GM12878 (cell line): ENCODE measurements around the gene RUVBL2. TPM values are rescaled to one million over a fixed set of nuclear protein-coding genes. Genes with fewer than 3 reads are reported as not detected.
A peak's percentile ranks its signal among the peaks of the same experiment; 100 is the strongest.

Source experiments
- ATAC-seq: fragments of 200-7000 bp; cut with Tn5 transposase; 3 replicates; pipeline ENCODE4 v1.9.1; 2020; ENCODE audit warnings: mild to moderate bottlenecking, moderate library complexity
- BruUV-seq: library from RNA; stranded (reverse); fragments of 400-500 nt; replicated peaks from 2 replicates; lab custom pipeline; 2021; lab: Mats Ljungman, UMichigan
- CTCF ChIA-PET: fragments of 300-600 bp; sonication (Branson Sonifier 250); formaldehyde crosslinking; extraction: SDS; loops from one replicate; lab custom pipeline; 2021; ENCODE audit warnings: inconsistent platforms; lab: Yijun Ruan, JAX
- POLR2A ChIA-PET: fragments of 350-600 bp; formaldehyde crosslinking; extraction: SDS; loops from one replicate; lab custom pipeline; 2021; ENCODE audit warnings: inconsistent platforms; lab: Charles Lee
- RAD21 ChIA-PET: fragments of 300-600 bp; sonication (Branson Sonifier 250); formaldehyde crosslinking; loops from one replicate; lab custom pipeline; 2023; ENCODE audit warnings: antibody characterized with exemption; ENCODE audit not compliant: unreplicated experiment; lab: Charles Lee
- SMC1A ChIA-PET: fragments of 300-600 bp; sonication (Branson Sonifier 250); formaldehyde crosslinking; loops from one replicate; lab custom pipeline; 2023; ENCODE audit not compliant: unreplicated experiment, uncharacterized antibody; lab: Charles Lee
- DNase-seq: peaks from one replicate; pipeline ENCODE4 v3.0.0-alpha.2; 2011; ENCODE audit warnings: low read depth, low spot score
- FAIRE-seq: peaks from 3 replicates; lab custom pipeline; 2011; peaks lifted over from hg19 to GRCh38; lab: Jason Lieb, UNC
- H2AFZ ChIP-seq: 2 replicates; pipeline ENCODE4 v1.6.0; 2011; ENCODE audit warnings: low read depth, low read length, control low read depth; ENCODE audit not compliant: control insufficient read depth
- H3K27ac ChIP-seq: 2 replicates; pipeline ENCODE4 v1.5.1; 2011; ENCODE audit warnings: control low read depth; ENCODE audit not compliant: control insufficient read depth, insufficient read depth
- H3K27me3 ChIP-seq, 2 experiments: replicated peaks in 1 of 2; 2 replicates each; pipeline versions ENCODE4 v1.6.0 to v1.6.1; 2011; ENCODE audit warnings: low read length in 1 of 2; ENCODE audit not compliant: control insufficient read depth in 2 of 2, insufficient read depth in 2 of 2
- H3K36me3 ChIP-seq, 2 experiments: 2 replicates each; pipeline ENCODE4 v1.5.1; 2011; ENCODE audit warnings: low read length in 1 of 2; ENCODE audit not compliant: control insufficient read depth in 2 of 2, insufficient read depth in 2 of 2
- H3K4me1 ChIP-seq: 2 replicates; pipeline ENCODE4 v1.6.1; 2011; ENCODE audit warnings: mild to moderate bottlenecking, low read length, moderate library complexity, mixed read lengths; ENCODE audit not compliant: control insufficient read depth, insufficient read depth
- H3K4me2 ChIP-seq: 2 replicates; pipeline ENCODE4 v1.6.0; 2011; ENCODE audit warnings: control low read depth; ENCODE audit not compliant: control insufficient read depth, insufficient read depth
- H3K4me3 ChIP-seq: fragments of 200-600 bp; sonication (generic); 2 replicates; pipeline ENCODE4 v1.5.1; 2016
- H3K79me2 ChIP-seq: 2 replicates; pipeline ENCODE4 v1.6.0; 2011; ENCODE audit warnings: low read length; ENCODE audit not compliant: control insufficient read depth, insufficient read depth
- H3K9ac ChIP-seq: 2 replicates; pipeline ENCODE4 v1.8.0; 2011; ENCODE audit warnings: low read length, control low read depth, mixed read lengths; ENCODE audit not compliant: control insufficient read depth, insufficient read depth
- H3K9me3 ChIP-seq: replicated peaks from 3 replicates; pipeline ENCODE4 v1.5.1; 2011; ENCODE audit warnings: mild to moderate bottlenecking, low read length; ENCODE audit not compliant: control insufficient read depth, insufficient read depth
- H4K20me1 ChIP-seq: 2 replicates; pipeline ENCODE4 v1.6.0; 2011; ENCODE audit not compliant: control insufficient read depth, insufficient read depth
- ATF7 ChIP-seq: fragments of 450-650 bp; IDR thresholded peaks from 2 replicates; pipeline ENCODE4 v1.6.1; 2016; ENCODE audit warnings: low read depth, mild to moderate bottlenecking
- BHLHE40 ChIP-seq, 2 experiments: fragments of 450-650 bp in 1 of 2; IDR thresholded peaks; 2 replicates each; pipeline ENCODE4 v1.6.1; 2011 to 2017; ENCODE audit warnings: low read depth in 2 of 2, borderline replicate concordance in 1 of 2, improper control_type of control experiment in 1 of 2, low read length in 1 of 2, mild to moderate bottlenecking in 1 of 2
- FOS ChIP-seq: IDR thresholded peaks from 3 replicates; pipeline ENCODE4 v1.6.1; 2011; ENCODE audit warnings: borderline replicate concordance; ENCODE audit not compliant: insufficient read length; ENCODE audit errors: extremely low read depth
- POU2F2 ChIP-seq: IDR thresholded peaks from 3 replicates; pipeline ENCODE4 v1.6.1; 2011; ENCODE audit warnings: low read depth, mild to moderate bottlenecking, low read length, borderline replicate concordance
- RFX5 ChIP-seq: IDR thresholded peaks from 2 replicates; pipeline ENCODE4 v1.6.1; 2011; ENCODE audit warnings: low read depth, low read length, improper control_type of control experiment
- SRF ChIP-seq, 2 experiments: IDR thresholded peaks; 2 replicates each; pipeline ENCODE4 v1.6.1; 2011; ENCODE audit warnings: low read depth in 2 of 2, low read length in 2 of 2, mild to moderate bottlenecking in 1 of 2, moderate library complexity in 1 of 2
- STAT1 ChIP-seq: fragments of 450-650 bp; conservative IDR thresholded peaks from 2 replicates; pipeline ENCODE4 v1.6.1; 2014; ENCODE audit warnings: antibody characterized with exemption, mild to moderate bottlenecking
- TARDBP ChIP-seq: IDR thresholded peaks from 2 replicates; pipeline ENCODE4 v1.6.1; 2016; ENCODE audit warnings: borderline replicate concordance
- TBL1XR1 ChIP-seq: IDR thresholded peaks from 2 replicates; pipeline ENCODE4 v1.6.1; 2012; ENCODE audit warnings: low read depth, low read length, improper control_type of control experiment
- TCF12 ChIP-seq: IDR thresholded peaks from 2 replicates; pipeline ENCODE4 v1.6.1; 2011; ENCODE audit warnings: low read depth, mild to moderate bottlenecking, low read length
- WGBS: methylation state at CpG from one replicate; pipeline ENCODE4 v1.1.6; 2016; ENCODE audit warnings: low lambda C conversion rate; ENCODE audit not compliant: insufficient replicate concordance, insufficient coverage; ENCODE audit errors: missing lambda C conversion rate; 5-methylcytosine and 5-hydroxymethylcytosine counted together
- in situ Hi-C: fragments of 300-500 bp; cut with MboI; formaldehyde crosslinking; loops from 9 replicates; pipeline ENCODE4 v1.14.3; 2018; ENCODE audit warnings: mixed read lengths
- intact Hi-C: fragments of 100-400 bp; cut with micrococcal nuclease; formaldehyde crosslinking; loops from one replicate; pipeline ENCODE4 v1.14.2; 2022; ENCODE audit not compliant: unreplicated experiment
- polyA plus RNA-seq, 11 experiments: library from polyadenylated mRNA; depleted of rRNA in 4 of 11; unstranded in 6 of 11; stranded (reverse) in 5 of 11; fragments of >200 nt; fragmentation: Nextera tagmentation in 4 of 11; fragmentation: Illumina TruSeq in 1 of 11; extraction: Ambion mirVana in 4 of 11; extraction: Trizol in 1 of 11; gene quantifications; 1 replicate in 1 of 11; 2 replicates in 10 of 11; pipeline versions ENCODE4 v1.2.1 to v1.2.3, GENCODE V29; 2011 to 2016; ENCODE audit warnings: inconsistent platforms in 2 of 11, missing spikeins in 2 of 11, low read depth in 1 of 11
- total RNA-seq, 4 experiments: library from RNA; depleted of rRNA in 3 of 4; stranded (reverse); fragments of >200 nt in 3 of 4; fragmentation: Illumina TruSeq in 1 of 4; extraction: Trizol in 1 of 4; gene quantifications; 2 replicates each; pipeline versions ENCODE4 v1.2.1 to v1.2.3, GENCODE V29; 2013 to 2021
- TF ChIP-seq, protein P1 (sequence below): fragments of 450-650 bp; IDR thresholded peaks from 2 replicates; pipeline ENCODE4 v1.6.1; 2017; ENCODE audit warnings: low read depth, mild to moderate bottlenecking, moderate library complexity
- TF ChIP-seq, protein P2 (sequence below): IDR thresholded peaks from 2 replicates; pipeline ENCODE4 v1.6.1; 2012; ENCODE audit warnings: low read depth, low read length, improper control_type of control experiment
- TF ChIP-seq, protein P3 (sequence below): IDR thresholded peaks from 2 replicates; pipeline ENCODE4 v1.6.1; 2012; ENCODE audit warnings: low read depth, low read length, improper control_type of control experiment
- TF ChIP-seq, protein P4 (sequence below): IDR thresholded peaks from 2 replicates; pipeline ENCODE4 v1.6.1; 2012; ENCODE audit warnings: improper control_type of control experiment, low read depth, low read length; ENCODE audit not compliant: insufficient replicate concordance

Gene RUVBL2
- total and polyA plus RNA-seq, 10 of the 15 experiments (the other 5 are each of a cell fraction or from before 2014, with no cell fraction given) = 33.8 to 224 (median 125) TPM

DNA sequence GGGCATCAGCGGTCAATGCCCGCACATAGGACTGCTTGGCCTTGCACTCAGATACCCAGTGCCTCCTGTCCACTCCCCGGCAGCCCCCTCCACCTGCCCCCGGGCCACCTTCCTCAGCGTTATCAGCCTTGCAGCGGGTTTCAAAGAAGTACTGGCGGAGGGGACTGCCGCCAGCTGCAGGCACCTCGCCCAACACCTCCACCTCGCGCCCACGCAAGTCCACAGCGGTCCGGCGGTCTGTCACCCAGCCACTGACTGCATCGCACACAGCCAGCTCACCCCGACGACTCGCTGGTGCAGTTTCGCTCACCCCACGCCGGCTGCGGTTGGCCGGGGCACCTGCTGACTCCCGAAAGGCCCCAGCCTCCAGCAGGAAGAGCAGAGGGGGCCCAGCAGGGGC, 67.8 kb downstream of the RUVBL2 start (continued):
- TF ChIP-seq, protein P1, sequence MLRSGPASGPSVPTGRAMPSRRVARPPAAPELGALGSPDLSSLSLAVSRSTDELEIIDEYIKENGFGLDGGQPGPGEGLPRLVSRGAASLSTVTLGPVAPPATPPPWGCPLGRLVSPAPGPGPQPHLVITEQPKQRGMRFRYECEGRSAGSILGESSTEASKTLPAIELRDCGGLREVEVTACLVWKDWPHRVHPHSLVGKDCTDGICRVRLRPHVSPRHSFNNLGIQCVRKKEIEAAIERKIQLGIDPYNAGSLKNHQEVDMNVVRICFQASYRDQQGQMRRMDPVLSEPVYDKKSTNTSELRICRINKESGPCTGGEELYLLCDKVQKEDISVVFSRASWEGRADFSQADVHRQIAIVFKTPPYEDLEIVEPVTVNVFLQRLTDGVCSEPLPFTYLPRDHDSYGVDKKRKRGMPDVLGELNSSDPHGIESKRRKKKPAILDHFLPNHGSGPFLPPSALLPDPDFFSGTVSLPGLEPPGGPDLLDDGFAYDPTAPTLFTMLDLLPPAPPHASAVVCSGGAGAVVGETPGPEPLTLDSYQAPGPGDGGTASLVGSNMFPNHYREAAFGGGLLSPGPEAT = no peak
- TF ChIP-seq BHLHE40 (IDR thresholded peaks at IDR 0.05; ENCODE audit: borderline replicate concordance in 1 of 2, low read depth in 2 of 2, low read length in 1 of 2) (peak in 1 of 2 experiments; percentile 67; a peak in 2 of 4 replicates), ATF7 (no peak), STAT1 (no peak), FOS (no peak)
- TF ChIP-seq, protein P2, sequence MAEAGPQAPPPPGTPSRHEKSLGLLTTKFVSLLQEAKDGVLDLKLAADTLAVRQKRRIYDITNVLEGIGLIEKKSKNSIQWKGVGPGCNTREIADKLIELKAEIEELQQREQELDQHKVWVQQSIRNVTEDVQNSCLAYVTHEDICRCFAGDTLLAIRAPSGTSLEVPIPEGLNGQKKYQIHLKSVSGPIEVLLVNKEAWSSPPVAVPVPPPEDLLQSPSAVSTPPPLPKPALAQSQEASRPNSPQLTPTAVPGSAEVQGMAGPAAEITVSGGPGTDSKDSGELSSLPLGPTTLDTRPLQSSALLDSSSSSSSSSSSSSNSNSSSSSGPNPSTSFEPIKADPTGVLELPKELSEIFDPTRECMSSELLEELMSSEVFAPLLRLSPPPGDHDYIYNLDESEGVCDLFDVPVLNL = no peak

DNA sequence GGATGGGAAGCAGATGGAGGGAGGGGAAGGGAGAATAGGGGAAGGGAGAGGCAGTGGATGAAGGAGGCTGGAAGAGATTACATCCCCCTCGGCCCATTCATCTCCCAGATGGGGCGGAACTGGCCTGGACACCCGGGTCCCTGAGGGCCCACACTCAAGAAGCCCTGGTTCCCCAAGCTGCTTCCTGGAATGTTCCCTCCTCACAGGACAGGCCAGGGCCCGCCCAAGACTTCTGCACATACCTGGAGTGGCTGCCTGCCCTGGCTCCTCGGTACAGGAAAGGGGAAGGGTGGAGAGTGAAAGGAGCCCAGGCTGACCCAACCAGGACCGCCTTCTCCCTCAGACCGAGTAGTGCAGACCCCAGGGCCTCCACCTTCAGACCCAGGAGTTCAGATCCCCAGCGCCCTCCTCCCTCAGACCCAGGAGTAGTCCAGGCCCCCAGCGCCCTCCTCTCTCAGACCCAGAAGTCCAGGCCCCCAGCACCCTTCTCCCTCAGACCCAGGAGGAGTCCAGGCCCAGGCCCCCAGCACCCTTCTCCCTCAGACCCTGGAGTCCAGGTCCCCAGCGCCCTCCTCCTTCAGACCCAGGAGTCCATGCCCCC, 70.4 kb downstream of the RUVBL2 start:
- peaks cover 2 to 3% of the 10 kb centered on the region in 2 experiments for H3K27me3 ChIP-seq
- WGBS = 30% methylated on average over 7 of the region's 10 CpGs
- no peak overlapping the region for H3K4me2 ChIP-seq
- no peaks in the 10 kb centered on the region for H3K4me1 ChIP-seq
- ChIA-PET SMC1A (no interaction called here), RAD21 (no interaction called here), POLR2A (no interaction called here), CTCF (interaction anchor here (1.0 kb wide), 1 partner anchor 66 kb away, joined by 3 read pairs; no protein-coding TSS in a partner anchor)
- no peak for FAIRE-seq
- no peak; the same call in 2 of the 3 replicates for ATAC-seq
- no peak overlapping the region for H3K9ac ChIP-seq
- intact Hi-C loops = no loop called here
- BruUV-seq = no TSS peak
- no peak overlapping the region for H3K27ac ChIP-seq
- H4K20me1 ChIP-seq = no peaks in the 10 kb centered on the region
- H3K79me2 ChIP-seq = no peaks in the 10 kb centered on the region
- no peak overlapping the region for H3K4me3 ChIP-seq
- no peak for DNase-seq
- in situ Hi-C loops = no loop called here
- no peak overlapping the region for H2AFZ ChIP-seq
- H3K9me3 ChIP-seq = no peaks in the 10 kb centered on the region
- H3K36me3 ChIP-seq = no peaks in the 10 kb centered on the region
- TF ChIP-seq RFX5 (no peak), SRF (IDR thresholded peaks at IDR 0.05; ENCODE audit: low read depth in 2 of 2, low read length in 2 of 2) (no peak), POU2F2 (no peak), TBL1XR1 (no peak), STAT1 (no peak), TARDBP (no peak), TCF12 (no peak)
- TF ChIP-seq, protein P3, sequence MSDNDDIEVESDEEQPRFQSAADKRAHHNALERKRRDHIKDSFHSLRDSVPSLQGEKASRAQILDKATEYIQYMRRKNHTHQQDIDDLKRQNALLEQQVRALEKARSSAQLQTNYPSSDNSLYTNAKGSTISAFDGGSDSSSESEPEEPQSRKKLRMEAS = no peak
- TF ChIP-seq, protein P4, sequence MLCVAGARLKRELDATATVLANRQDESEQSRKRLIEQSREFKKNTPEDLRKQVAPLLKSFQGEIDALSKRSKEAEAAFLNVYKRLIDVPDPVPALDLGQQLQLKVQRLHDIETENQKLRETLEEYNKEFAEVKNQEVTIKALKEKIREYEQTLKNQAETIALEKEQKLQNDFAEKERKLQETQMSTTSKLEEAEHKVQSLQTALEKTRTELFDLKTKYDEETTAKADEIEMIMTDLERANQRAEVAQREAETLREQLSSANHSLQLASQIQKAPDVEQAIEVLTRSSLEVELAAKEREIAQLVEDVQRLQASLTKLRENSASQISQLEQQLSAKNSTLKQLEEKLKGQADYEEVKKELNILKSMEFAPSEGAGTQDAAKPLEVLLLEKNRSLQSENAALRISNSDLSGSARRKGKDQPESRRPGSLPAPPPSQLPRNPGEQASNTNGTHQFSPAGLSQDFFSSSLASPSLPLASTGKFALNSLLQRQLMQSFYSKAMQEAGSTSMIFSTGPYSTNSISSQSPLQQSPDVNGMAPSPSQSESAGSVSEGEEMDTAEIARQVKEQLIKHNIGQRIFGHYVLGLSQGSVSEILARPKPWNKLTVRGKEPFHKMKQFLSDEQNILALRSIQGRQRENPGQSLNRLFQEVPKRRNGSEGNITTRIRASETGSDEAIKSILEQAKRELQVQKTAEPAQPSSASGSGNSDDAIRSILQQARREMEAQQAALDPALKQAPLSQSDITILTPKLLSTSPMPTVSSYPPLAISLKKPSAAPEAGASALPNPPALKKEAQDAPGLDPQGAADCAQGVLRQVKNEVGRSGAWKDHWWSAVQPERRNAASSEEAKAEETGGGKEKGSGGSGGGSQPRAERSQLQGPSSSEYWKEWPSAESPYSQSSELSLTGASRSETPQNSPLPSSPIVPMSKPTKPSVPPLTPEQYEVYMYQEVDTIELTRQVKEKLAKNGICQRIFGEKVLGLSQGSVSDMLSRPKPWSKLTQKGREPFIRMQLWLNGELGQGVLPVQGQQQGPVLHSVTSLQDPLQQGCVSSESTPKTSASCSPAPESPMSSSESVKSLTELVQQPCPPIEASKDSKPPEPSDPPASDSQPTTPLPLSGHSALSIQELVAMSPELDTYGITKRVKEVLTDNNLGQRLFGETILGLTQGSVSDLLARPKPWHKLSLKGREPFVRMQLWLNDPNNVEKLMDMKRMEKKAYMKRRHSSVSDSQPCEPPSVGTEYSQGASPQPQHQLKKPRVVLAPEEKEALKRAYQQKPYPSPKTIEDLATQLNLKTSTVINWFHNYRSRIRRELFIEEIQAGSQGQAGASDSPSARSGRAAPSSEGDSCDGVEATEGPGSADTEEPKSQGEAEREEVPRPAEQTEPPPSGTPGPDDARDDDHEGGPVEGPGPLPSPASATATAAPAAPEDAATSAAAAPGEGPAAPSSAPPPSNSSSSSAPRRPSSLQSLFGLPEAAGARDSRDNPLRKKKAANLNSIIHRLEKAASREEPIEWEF = no peak
